Retinal pigment epithelial cell (primary cell): ENCODE results near the gene MPV17L2.
"Not testable (repeated sequence)": the region's sequence is repeated elsewhere in the genome, so short reads cannot be mapped to it uniquely, and the experiment has no call there.

Experiments used
- DNase-seq: peaks from one replicate; pipeline ENCODE4 v3.0.0-alpha.2; 2010; ENCODE audit warnings: low read depth
- H3K4me3 ChIP-seq: 2 replicates; pipeline ENCODE4 v1.5.1; 2011; ENCODE audit warnings: mild to moderate bottlenecking, low read length, control low read depth, moderate library complexity
- CTCF ChIP-seq: conservative IDR thresholded peaks from 2 replicates; pipeline ENCODE4 v1.5.1; 2011; ENCODE audit warnings: low read depth, low read length, control low read depth, inconsistent platforms

MPV17L2 gene

GRCh38 chr19:18156841-18157464 lies 36.1 kb upstream of the MPV17L2 start:
- no peak for TF ChIP-seq CTCF
- peak; percentile 86 for DNase-seq
- no peak overlapping the region for H3K4me3 ChIP-seq

GRCh38 chr19:18157465-18158063 lies 35.5 kb upstream of the MPV17L2 start:
- TF ChIP-seq CTCF = peak; percentile 12
- DNase-seq = peak; percentile 38
- H3K4me3 ChIP-seq = no peak overlapping the region

- no peak for DNase-seq
- H3K4me3 ChIP-seq = no peak overlapping the region
- TF ChIP-seq CTCF = no peak
These were observed 34.6 kb upstream of the MPV17L2 start for GRCh38 chr19:18158467-18158866.

GRCh38 chr19:18159059-18159616 lies 33.9 kb upstream of the MPV17L2 start:
- not testable (repeated sequence) for H3K4me3 ChIP-seq, DNase-seq

- no peak for DNase-seq
- no peak for TF ChIP-seq CTCF
- no peak overlapping the region for H3K4me3 ChIP-seq
These were observed 33.2 kb upstream of the MPV17L2 start for GRCh38 chr19:18159810-18160209.

GRCh38 chr19:18160493-18160970 lies 32.5 kb upstream of the MPV17L2 start:
- no peak for TF ChIP-seq CTCF
- no peak overlapping the region for H3K4me3 ChIP-seq
- no peak for DNase-seq

GRCh38 chr19:18160971-18161635 lies 31.9 kb upstream of the MPV17L2 start:
- DNase-seq = no peak
- no peak overlapping the region for H3K4me3 ChIP-seq
- peak; percentile 33 for TF ChIP-seq CTCF
